Measurements from ENCODE around the gene SCGN. TPM values are rescaled to one million over a fixed set of nuclear protein-coding genes. Genes with fewer than 3 reads are reported as not detected.

Gene SCGN
- total RNA-seq, 2 experiments from 2014 or later: not detected

Other genes starting within 250 kb of the SCGN start
- not detected for gene SLC17A4, start 102.5 kb downstream of the SCGN start, total RNA-seq
- not detected for gene SLC17A1, start 179.8 kb downstream of the SCGN start, total RNA-seq
- under 1 TPM; 0.26 to 0.76 TPM for gene SLC17A3, start 222.0 kb downstream of the SCGN start, total RNA-seq

Measured in activated CD8-positive, alpha-beta memory T cell treated with anti-CD3 and anti-CD28 coated beads, Interleukin-2, amount 10 ng/mL, durations not matched to agents 7 days and 5 days (primary cell).